CD8-positive, alpha-beta memory T cell (primary cell): Measurements from ENCODE around the gene UNC5C. TPM values are rescaled to one million over a fixed set of nuclear protein-coding genes. Genes with fewer than 3 reads are reported as not detected.

Experiments
- CTCF ChIA-PET: fragments of 350-600 bp; sonication (Branson Sonifier 250); formaldehyde crosslinking; loops from one replicate; lab custom pipeline; 2021; ENCODE audit warnings: antibody characterized with exemption; lab: Charles Lee
- POLR2A ChIA-PET: fragments of 350-600 bp; sonication (Branson Sonifier 250); formaldehyde crosslinking; loops from one replicate; lab custom pipeline; 2021; ENCODE audit warnings: antibody characterized with exemption; lab: Charles Lee
- DNase-seq, 5 donors: peaks; one replicate each; pipeline versions ENCODE4 v3.0.0 to v3.0.0-alpha.2; 2020 to 2022; ENCODE audit warnings: mixed read lengths in 1 of 5
- H3K27ac ChIP-seq: one replicate; pipeline ENCODE4 v1.7.0; 2013; ENCODE audit warnings: low read depth, mild to moderate bottlenecking, low read length, moderate library complexity
- H3K27me3 ChIP-seq: 2 replicates; pipeline ENCODE4 v1.7.0; 2013; ENCODE audit warnings: low read length, mild to moderate bottlenecking; ENCODE audit not compliant: insufficient read depth, poor library complexity, severe bottlenecking
- H3K36me3 ChIP-seq: 2 replicates; pipeline ENCODE4 v1.7.0; 2013; ENCODE audit warnings: mild to moderate bottlenecking, low read length, moderate library complexity; ENCODE audit not compliant: insufficient read depth
- H3K4me1 ChIP-seq: 2 replicates; pipeline ENCODE4 v1.7.0; 2013; ENCODE audit warnings: mild to moderate bottlenecking, low read length, moderate library complexity; ENCODE audit not compliant: insufficient read depth
- H3K4me3 ChIP-seq: 2 replicates; pipeline ENCODE4 v1.7.0; 2013; ENCODE audit warnings: mild to moderate bottlenecking, low read length
- H3K9me3 ChIP-seq: 2 replicates; pipeline ENCODE4 v1.7.0; 2013; ENCODE audit warnings: mild to moderate bottlenecking, low read length
- H3K27ac Mint-ChIP-seq, 8 donors: one replicate each; pipeline ENCODE4 v1.8.0; 2020 to 2021; ENCODE audit warnings: mixed read lengths in 8 of 8, mild to moderate bottlenecking in 6 of 8, inconsistent platforms in 3 of 8, moderate library complexity in 3 of 8
- H3K27me3 Mint-ChIP-seq, 2 donors: one replicate each; pipeline ENCODE4 v1.8.0; 2020 to 2021; ENCODE audit warnings: mixed read lengths in 2 of 2, mild to moderate bottlenecking in 1 of 2, moderate library complexity in 1 of 2
- H3K36me3 Mint-ChIP-seq, 3 donors: one replicate each; pipeline ENCODE4 v1.8.0; 2020 to 2021; ENCODE audit warnings: mixed read lengths in 3 of 3, inconsistent platforms in 1 of 3, mild to moderate bottlenecking in 1 of 3
- H3K4me1 Mint-ChIP-seq, 3 donors: one replicate each; pipeline ENCODE4 v1.8.0; 2020 to 2021; ENCODE audit warnings: mixed read lengths in 3 of 3, inconsistent platforms in 1 of 3, mild to moderate bottlenecking in 1 of 3
- H3K4me3 Mint-ChIP-seq, 7 donors: one replicate each; pipeline ENCODE4 v1.8.0; 2020 to 2021; ENCODE audit warnings: mixed read lengths in 7 of 7, mild to moderate bottlenecking in 6 of 7, moderate library complexity in 4 of 7, inconsistent platforms in 2 of 7
- H3K9me3 Mint-ChIP-seq, 5 donors: one replicate each; pipeline ENCODE4 v1.8.0; 2020 to 2022; ENCODE audit warnings: mixed read lengths in 5 of 5, mild to moderate bottlenecking in 3 of 5, moderate library complexity in 2 of 5, inconsistent platforms in 1 of 5
- polyA plus RNA-seq: library from polyadenylated mRNA; unstranded; fragments of 300-500 nt; fragmentation: Illumina TruSeq; gene quantifications from one replicate; pipeline ENCODE4 v1.2.3, GENCODE V29; 2021
- total RNA-seq, 2 experiments: library from RNA; stranded (reverse); gene quantifications; one replicate each; pipeline ENCODE4 v1.2.3, GENCODE V29; 2021

The UNC5C gene
- total and polyA plus RNA-seq, 3 experiments from 2014 or later = not detected

- Mint-ChIP-seq H3K4me1 (no peaks in the 10 kb centered on the region), H3K4me3 (no peak overlapping the region)
Measured at GRCh38 chr4:95367824-95368223, 180.9 kb downstream of the UNC5C start.

GRCh38 chr4:95363966-95364365 lies 184.8 kb downstream of the UNC5C start:
- Mint-ChIP-seq H3K27ac (no peak overlapping the region), H3K36me3 (no peaks in the 10 kb centered on the region), H3K27me3 (no peaks in the 10 kb centered on the region), H3K9me3 (peaks cover 0 to 6% (median 0%) of the 10 kb centered on the region in 5 donors), H3K4me3 (no peak overlapping the region), H3K4me1 (no peaks in the 10 kb centered on the region)
- CTCF ChIA-PET = no interaction called here
- Histone ChIP-seq H3K36me3 (no peaks in the 10 kb centered on the region), H3K27ac (no peak overlapping the region), H3K4me1 (no peaks in the 10 kb centered on the region), H3K27me3 (no peaks in the 10 kb centered on the region), H3K9me3 (no peaks in the 10 kb centered on the region), H3K4me3 (no peak overlapping the region)
- POLR2A ChIA-PET = no interaction called here
- no peak for DNase-seq

More at GRCh38 chr4:95367824-95368223, 180.9 kb downstream of the UNC5C start:
- Histone ChIP-seq H3K27me3 (no peaks in the 10 kb centered on the region), H3K27ac (no peak overlapping the region), H3K4me1 (no peaks in the 10 kb centered on the region), H3K36me3 (no peaks in the 10 kb centered on the region), H3K9me3 (no peaks in the 10 kb centered on the region), H3K4me3 (no peak overlapping the region)
- Mint-ChIP-seq H3K9me3 (peaks cover 0 to 3% (median 0%) of the 10 kb centered on the region in 5 donors), H3K27ac (no peak overlapping the region), H3K27me3 (no peaks in the 10 kb centered on the region), H3K36me3 (no peaks in the 10 kb centered on the region)
- no peak for DNase-seq
- CTCF ChIA-PET = no interaction called here
- POLR2A ChIA-PET = no interaction called here

GRCh38 chr4:95363559-95363925 lies 185.2 kb downstream of the UNC5C start:
- DNase-seq = no peak
- no peaks in the 10 kb centered on the region for H3K4me1 Mint-ChIP-seq
- H3K36me3 Mint-ChIP-seq = no peaks in the 10 kb centered on the region
- no peaks in the 10 kb centered on the region for H3K27me3 ChIP-seq
- no peak overlapping the region for H3K4me3 ChIP-seq
- H3K36me3 ChIP-seq = no peaks in the 10 kb centered on the region
- H3K4me3 Mint-ChIP-seq = no peak overlapping the region
- ChIA-PET POLR2A (no interaction called here), CTCF (interaction anchor here (0.6 kb wide), 1 partner anchor 39 kb away, joined by 3 read pairs; no protein-coding TSS in a partner anchor)
- peaks cover 0 to 6% (median 0%) of the 10 kb centered on the region in 5 donors for H3K9me3 Mint-ChIP-seq
- H3K4me1 ChIP-seq = no peaks in the 10 kb centered on the region
- H3K27ac Mint-ChIP-seq = no peak overlapping the region
- no peaks in the 10 kb centered on the region for H3K27me3 Mint-ChIP-seq
- no peak overlapping the region for H3K27ac ChIP-seq
- no peaks in the 10 kb centered on the region for H3K9me3 ChIP-seq

- no peak overlapping the region for H3K4me3 ChIP-seq
- CTCF ChIA-PET = interaction anchor here (0.6 to 0.7 kb wide), 2 partner anchors 26 to 38 kb away, joined by 3 read pairs; no protein-coding TSS in a partner anchor
- no peaks in the 10 kb centered on the region for H3K36me3 Mint-ChIP-seq
- no peaks in the 10 kb centered on the region for H3K4me1 ChIP-seq
- H3K9me3 Mint-ChIP-seq = peaks cover 0 to 8% (median 0%) of the 10 kb centered on the region in 5 donors
- no peaks in the 10 kb centered on the region for H3K4me1 Mint-ChIP-seq
- POLR2A ChIA-PET = no interaction called here
- H3K9me3 ChIP-seq = no peaks in the 10 kb centered on the region
- no peak for DNase-seq
- no peak overlapping the region for H3K27ac ChIP-seq
- H3K27ac Mint-ChIP-seq = no peak overlapping the region
- H3K27me3 ChIP-seq = no peaks in the 10 kb centered on the region
- H3K4me3 Mint-ChIP-seq = no peak overlapping the region
- no peaks in the 10 kb centered on the region for H3K27me3 Mint-ChIP-seq
- no peaks in the 10 kb centered on the region for H3K36me3 ChIP-seq
Measured at GRCh38 chr4:95362906-95363558, 185.7 kb downstream of the UNC5C start.

GRCh38 chr4:95362066-95362465 lies 186.7 kb downstream of the UNC5C start:
- H3K4me3 ChIP-seq = no peak overlapping the region
- CTCF ChIA-PET = no interaction called here
- H3K36me3 ChIP-seq = no peaks in the 10 kb centered on the region
- H3K27me3 Mint-ChIP-seq = no peaks in the 10 kb centered on the region
- DNase-seq = no peak
- H3K27ac ChIP-seq = no peak overlapping the region
- H3K4me1 Mint-ChIP-seq = no peaks in the 10 kb centered on the region
- no peaks in the 10 kb centered on the region for H3K36me3 Mint-ChIP-seq
- H3K27ac Mint-ChIP-seq = no peak overlapping the region
- no peaks in the 10 kb centered on the region for H3K4me1 ChIP-seq
- H3K9me3 Mint-ChIP-seq = peaks cover 0 to 8% (median 0%) of the 10 kb centered on the region in 5 donors
- H3K4me3 Mint-ChIP-seq = no peak overlapping the region
- H3K9me3 ChIP-seq = no peaks in the 10 kb centered on the region
- POLR2A ChIA-PET = no interaction called here
- H3K27me3 ChIP-seq = no peaks in the 10 kb centered on the region

GRCh38 chr4:95361696-95361965 lies 187.1 kb downstream of the UNC5C start:
- Mint-ChIP-seq H3K4me1 (no peaks in the 10 kb centered on the region), H3K9me3 (peaks cover 0 to 8% (median 0%) of the 10 kb centered on the region in 5 donors), H3K4me3 (no peak overlapping the region), H3K36me3 (no peaks in the 10 kb centered on the region), H3K27ac (no peak overlapping the region), H3K27me3 (no peaks in the 10 kb centered on the region)
- Histone ChIP-seq H3K36me3 (no peaks in the 10 kb centered on the region), H3K27ac (no peak overlapping the region), H3K9me3 (no peaks in the 10 kb centered on the region), H3K4me1 (no peaks in the 10 kb centered on the region), H3K4me3 (no peak overlapping the region), H3K27me3 (no peaks in the 10 kb centered on the region)
- ChIA-PET CTCF (no interaction called here), POLR2A (no interaction called here)
- no peak for DNase-seq

- H3K4me1 ChIP-seq = no peaks in the 10 kb centered on the region
- Mint-ChIP-seq H3K9me3 (peaks cover 0 to 8% (median 0%) of the 10 kb centered on the region in 5 donors), H3K36me3 (no peaks in the 10 kb centered on the region), H3K27ac (no peak overlapping the region), H3K4me3 (no peak overlapping the region), H3K27me3 (no peaks in the 10 kb centered on the region), H3K4me1 (no peaks in the 10 kb centered on the region)
- no peak overlapping the region for H3K27ac ChIP-seq
- no peaks in the 10 kb centered on the region for H3K27me3 ChIP-seq
- ChIA-PET CTCF (interaction anchor here (0.6 kb wide), 1 partner anchor 11 kb away, joined by 3 read pairs; no protein-coding TSS in a partner anchor), POLR2A (no interaction called here)
- no peak for DNase-seq
- H3K4me3 ChIP-seq = no peak overlapping the region
- H3K36me3 ChIP-seq = no peaks in the 10 kb centered on the region
- no peaks in the 10 kb centered on the region for H3K9me3 ChIP-seq
Measured at GRCh38 chr4:95360906-95361695, 187.7 kb downstream of the UNC5C start.

GRCh38 chr4:95360256-95360903 lies 188.4 kb downstream of the UNC5C start:
- no peak for DNase-seq
- H3K4me3 ChIP-seq = no peak overlapping the region
- H3K36me3 ChIP-seq = no peaks in the 10 kb centered on the region
- no peaks in the 10 kb centered on the region for H3K9me3 ChIP-seq
- H3K27ac ChIP-seq = no peak overlapping the region
- ChIA-PET CTCF (interaction anchor here (0.6 kb wide), 1 partner anchor 11 kb away, joined by 3 read pairs; no protein-coding TSS in a partner anchor), POLR2A (no interaction called here)
- H3K27me3 ChIP-seq = no peaks in the 10 kb centered on the region
- H3K4me1 Mint-ChIP-seq = no peaks in the 10 kb centered on the region
- no peaks in the 10 kb centered on the region for H3K36me3 Mint-ChIP-seq
- no peak overlapping the region for H3K27ac Mint-ChIP-seq
- H3K4me1 ChIP-seq = no peaks in the 10 kb centered on the region
- peaks cover 0 to 8% (median 0%) of the 10 kb centered on the region in 5 donors for H3K9me3 Mint-ChIP-seq
- no peaks in the 10 kb centered on the region for H3K27me3 Mint-ChIP-seq
- no peak overlapping the region for H3K4me3 Mint-ChIP-seq
